ENCODE measurements around the gene MAFG.

- no peak for TF ChIP-seq CTCF (IDR thresholded peaks at IDR 0.05)
- TF ChIP-seq EZH2 (IDR thresholded peaks at IDR 0.05), result no peak
Observed at GRCh38 chr17:81914103-81914850, 13.3 kb downstream of the MAFG start.
